Measurements from ENCODE around the gene GIGYF2. TPM values are rescaled to one million over a fixed set of nuclear protein-coding genes. Genes with fewer than 3 reads are reported as not detected.

Gene GIGYF2
- polyA plus RNA-seq, 1 of the 3 experiments (the other 2 are of a cell fraction), result 12.8 TPM

- no peak overlapping the region for H3K4me3 ChIP-seq (ENCODE audit: low read depth in 2 of 2, low read length in 1 of 2)
- no peaks in the 10 kb centered on the region for H3K27me3 ChIP-seq (ENCODE audit: insufficient read depth)
- ChIA-PET CTCF (no interaction called here), POLR2A (no interaction called here)
- no peak overlapping the region for H2AFZ ChIP-seq (ENCODE audit: low read depth)
- H3K4me1 ChIP-seq (ENCODE audit: control insufficient read depth in 1 of 2, insufficient read depth in 2 of 2, low read depth in 1 of 2, low read length in 1 of 2), result peaks cover under 1 to 3% of the 10 kb centered on the region in 2 experiments; a peak in 2 of 4 replicates
- no peaks in the 10 kb centered on the region for H4K20me1 ChIP-seq (ENCODE audit: insufficient read depth)
- H3K9ac ChIP-seq, result no peak overlapping the region
- no peak for DNase-seq
- no peaks in the 10 kb centered on the region for H3K79me2 ChIP-seq (ENCODE audit: insufficient read depth)
- no peak overlapping the region for H3K27ac ChIP-seq (ENCODE audit: low read depth in 2 of 2, low read length in 1 of 2)
- no peak for TF ChIP-seq EP300 (IDR thresholded peaks at IDR 0.05; ENCODE audit: borderline replicate concordance in 1 of 2, low read depth in 1 of 2, low read length in 1 of 2)
- no peak for TF ChIP-seq RXRA (IDR thresholded peaks at IDR 0.05; ENCODE audit: borderline replicate concordance, low read depth)
- TF ChIP-seq, protein P1, sequence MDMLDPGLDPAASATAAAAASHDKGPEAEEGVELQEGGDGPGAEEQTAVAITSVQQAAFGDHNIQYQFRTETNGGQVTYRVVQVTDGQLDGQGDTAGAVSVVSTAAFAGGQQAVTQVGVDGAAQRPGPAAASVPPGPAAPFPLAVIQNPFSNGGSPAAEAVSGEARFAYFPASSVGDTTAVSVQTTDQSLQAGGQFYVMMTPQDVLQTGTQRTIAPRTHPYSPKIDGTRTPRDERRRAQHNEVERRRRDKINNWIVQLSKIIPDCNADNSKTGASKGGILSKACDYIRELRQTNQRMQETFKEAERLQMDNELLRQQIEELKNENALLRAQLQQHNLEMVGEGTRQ (IDR thresholded peaks at IDR 0.05; ENCODE audit: borderline replicate concordance, low read depth, low read length), result no peak
- TF ChIP-seq, protein P2, sequence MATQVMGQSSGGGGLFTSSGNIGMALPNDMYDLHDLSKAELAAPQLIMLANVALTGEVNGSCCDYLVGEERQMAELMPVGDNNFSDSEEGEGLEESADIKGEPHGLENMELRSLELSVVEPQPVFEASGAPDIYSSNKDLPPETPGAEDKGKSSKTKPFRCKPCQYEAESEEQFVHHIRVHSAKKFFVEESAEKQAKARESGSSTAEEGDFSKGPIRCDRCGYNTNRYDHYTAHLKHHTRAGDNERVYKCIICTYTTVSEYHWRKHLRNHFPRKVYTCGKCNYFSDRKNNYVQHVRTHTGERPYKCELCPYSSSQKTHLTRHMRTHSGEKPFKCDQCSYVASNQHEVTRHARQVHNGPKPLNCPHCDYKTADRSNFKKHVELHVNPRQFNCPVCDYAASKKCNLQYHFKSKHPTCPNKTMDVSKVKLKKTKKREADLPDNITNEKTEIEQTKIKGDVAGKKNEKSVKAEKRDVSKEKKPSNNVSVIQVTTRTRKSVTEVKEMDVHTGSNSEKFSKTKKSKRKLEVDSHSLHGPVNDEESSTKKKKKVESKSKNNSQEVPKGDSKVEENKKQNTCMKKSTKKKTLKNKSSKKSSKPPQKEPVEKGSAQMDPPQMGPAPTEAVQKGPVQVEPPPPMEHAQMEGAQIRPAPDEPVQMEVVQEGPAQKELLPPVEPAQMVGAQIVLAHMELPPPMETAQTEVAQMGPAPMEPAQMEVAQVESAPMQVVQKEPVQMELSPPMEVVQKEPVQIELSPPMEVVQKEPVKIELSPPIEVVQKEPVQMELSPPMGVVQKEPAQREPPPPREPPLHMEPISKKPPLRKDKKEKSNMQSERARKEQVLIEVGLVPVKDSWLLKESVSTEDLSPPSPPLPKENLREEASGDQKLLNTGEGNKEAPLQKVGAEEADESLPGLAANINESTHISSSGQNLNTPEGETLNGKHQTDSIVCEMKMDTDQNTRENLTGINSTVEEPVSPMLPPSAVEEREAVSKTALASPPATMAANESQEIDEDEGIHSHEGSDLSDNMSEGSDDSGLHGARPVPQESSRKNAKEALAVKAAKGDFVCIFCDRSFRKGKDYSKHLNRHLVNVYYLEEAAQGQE (IDR thresholded peaks at IDR 0.05; ENCODE audit: low read depth, low read length), result no peak
- TF ChIP-seq IRF3 (IDR thresholded peaks at IDR 0.05; ENCODE audit: low read depth, low read length), result no peak
- TF ChIP-seq GABPA (IDR thresholded peaks at IDR 0.05; ENCODE audit: low read depth), result no peak
- TF ChIP-seq TCF12 (IDR thresholded peaks at IDR 0.05), result no peak
- no peak for TF ChIP-seq NFIC (IDR thresholded peaks at IDR 0.05; ENCODE audit: borderline replicate concordance)
- no peak for TF ChIP-seq POLR2AphosphoS5 (IDR thresholded peaks at IDR 0.05; ENCODE audit: low read depth, low read length)
- H3K9me2 ChIP-seq, result no peaks in the 10 kb centered on the region
- H3K4me2 ChIP-seq, result no peak overlapping the region
- H3K9me3 ChIP-seq, result no peaks in the 10 kb centered on the region
- no peaks in the 10 kb centered on the region for H3F3A ChIP-seq (replicated peaks; ENCODE audit: insufficient read depth)
- H3K36me3 ChIP-seq (replicated peaks in 1 of 2; ENCODE audit: control insufficient read depth in 1 of 2, insufficient read depth in 2 of 2, low read length in 1 of 2), result no peaks in the 10 kb centered on the region
Measured at GRCh38 chr2:232896111-232896510, 199.0 kb downstream of the GIGYF2 start.

GRCh38 chr2:232896720-232897597, 199.8 kb downstream of the GIGYF2 start:
- no peak overlapping the region for H3K4me3 ChIP-seq (ENCODE audit: low read depth in 2 of 2, low read length in 1 of 2)
- no peaks in the 10 kb centered on the region for H3K9me2 ChIP-seq
- TF ChIP-seq PBX3 (IDR thresholded peaks at IDR 0.05), result no peak
- no peak for TF ChIP-seq IRF3 (IDR thresholded peaks at IDR 0.05; ENCODE audit: low read depth, low read length)
- no peaks in the 10 kb centered on the region for H3K9me3 ChIP-seq
- DNase-seq, result no peak
- H3K27ac ChIP-seq (ENCODE audit: low read depth in 2 of 2, low read length in 1 of 2), result no peak overlapping the region
- H3K9ac ChIP-seq, result no peak overlapping the region
- H3K27me3 ChIP-seq (ENCODE audit: insufficient read depth), result no peaks in the 10 kb centered on the region
- H4K20me1 ChIP-seq (ENCODE audit: insufficient read depth), result no peaks in the 10 kb centered on the region
- H3K79me2 ChIP-seq (ENCODE audit: insufficient read depth), result no peaks in the 10 kb centered on the region
- H2AFZ ChIP-seq (ENCODE audit: low read depth), result no peak overlapping the region
- peaks cover 3 to 7% of the 10 kb centered on the region in 2 experiments; a peak in 3 of 4 replicates for H3K4me1 ChIP-seq (ENCODE audit: control insufficient read depth in 1 of 2, insufficient read depth in 2 of 2, low read depth in 1 of 2, low read length in 1 of 2)
- ChIA-PET CTCF (no interaction called here), POLR2A (no interaction called here)
- WGBS (ENCODE audit: low lambda C conversion rate), result 85% methylated on average over 5 of the region's 9 CpGs
- H3F3A ChIP-seq (replicated peaks; ENCODE audit: insufficient read depth), result peaks cover 3% of the 10 kb centered on the region
- H3K4me2 ChIP-seq, result no peak overlapping the region
- no peaks in the 10 kb centered on the region for H3K36me3 ChIP-seq (replicated peaks in 1 of 2; ENCODE audit: control insufficient read depth in 1 of 2, insufficient read depth in 2 of 2, low read length in 1 of 2)
